ENCODE measurements around the gene CYP24A1. TPM values are rescaled to one million over a fixed set of nuclear protein-coding genes. Genes with fewer than 3 reads are reported as not detected.

CYP24A1 gene
- total and polyA plus RNA-seq, 2 of the 13 experiments (the other 11 are each of a cell fraction or from before 2014, with no cell fraction given) = 9.4 to 32.7 TPM

DNA sequence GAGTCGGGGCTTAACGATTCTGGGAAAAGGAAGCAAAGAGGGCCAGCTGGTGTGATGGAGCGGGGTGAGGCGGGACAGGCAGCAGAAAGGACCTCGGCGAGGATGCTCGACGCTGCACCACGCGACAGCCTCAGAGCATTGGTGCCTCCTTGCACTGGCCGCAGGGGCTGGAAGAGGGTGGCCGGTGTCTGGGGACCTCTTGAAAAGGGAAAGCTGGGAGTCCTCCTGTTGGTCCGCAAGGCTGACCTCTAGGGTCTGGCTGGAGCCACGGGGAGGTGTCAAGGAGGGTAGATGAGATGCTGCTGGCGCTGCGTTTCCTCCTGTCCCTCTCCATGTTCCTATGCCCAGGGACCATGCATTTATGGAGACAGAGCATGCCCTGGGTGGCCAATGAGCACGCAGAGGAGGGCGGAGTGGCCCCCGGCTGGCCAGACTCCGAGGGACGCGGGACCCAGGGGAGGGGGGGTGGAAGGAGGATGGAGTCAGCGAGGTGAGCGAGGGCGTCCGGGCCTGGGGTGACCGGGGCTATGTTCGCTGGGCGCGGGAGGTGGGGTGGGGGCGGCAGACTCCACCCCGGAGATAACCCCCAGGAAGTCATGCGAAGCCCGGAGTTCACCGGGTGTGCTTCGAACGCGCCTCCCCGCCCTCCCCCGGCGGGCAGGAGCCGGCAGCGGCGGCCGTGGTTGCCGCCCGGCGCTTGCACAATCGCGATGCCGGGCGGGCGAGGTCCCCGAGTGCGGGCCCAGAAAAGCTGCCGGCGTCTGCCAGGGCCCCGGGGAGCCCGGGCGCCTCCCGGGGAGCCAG, at the start of gene CYP24A1 (continued):
- TF ChIP-seq, protein P1, sequence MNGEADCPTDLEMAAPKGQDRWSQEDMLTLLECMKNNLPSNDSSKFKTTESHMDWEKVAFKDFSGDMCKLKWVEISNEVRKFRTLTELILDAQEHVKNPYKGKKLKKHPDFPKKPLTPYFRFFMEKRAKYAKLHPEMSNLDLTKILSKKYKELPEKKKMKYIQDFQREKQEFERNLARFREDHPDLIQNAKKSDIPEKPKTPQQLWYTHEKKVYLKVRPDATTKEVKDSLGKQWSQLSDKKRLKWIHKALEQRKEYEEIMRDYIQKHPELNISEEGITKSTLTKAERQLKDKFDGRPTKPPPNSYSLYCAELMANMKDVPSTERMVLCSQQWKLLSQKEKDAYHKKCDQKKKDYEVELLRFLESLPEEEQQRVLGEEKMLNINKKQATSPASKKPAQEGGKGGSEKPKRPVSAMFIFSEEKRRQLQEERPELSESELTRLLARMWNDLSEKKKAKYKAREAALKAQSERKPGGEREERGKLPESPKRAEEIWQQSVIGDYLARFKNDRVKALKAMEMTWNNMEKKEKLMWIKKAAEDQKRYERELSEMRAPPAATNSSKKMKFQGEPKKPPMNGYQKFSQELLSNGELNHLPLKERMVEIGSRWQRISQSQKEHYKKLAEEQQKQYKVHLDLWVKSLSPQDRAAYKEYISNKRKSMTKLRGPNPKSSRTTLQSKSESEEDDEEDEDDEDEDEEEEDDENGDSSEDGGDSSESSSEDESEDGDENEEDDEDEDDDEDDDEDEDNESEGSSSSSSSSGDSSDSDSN (CRISPR knock-in tag; IDR thresholded peaks at IDR 0.05) = peak; percentile 61
- TF ChIP-seq, protein P2, sequence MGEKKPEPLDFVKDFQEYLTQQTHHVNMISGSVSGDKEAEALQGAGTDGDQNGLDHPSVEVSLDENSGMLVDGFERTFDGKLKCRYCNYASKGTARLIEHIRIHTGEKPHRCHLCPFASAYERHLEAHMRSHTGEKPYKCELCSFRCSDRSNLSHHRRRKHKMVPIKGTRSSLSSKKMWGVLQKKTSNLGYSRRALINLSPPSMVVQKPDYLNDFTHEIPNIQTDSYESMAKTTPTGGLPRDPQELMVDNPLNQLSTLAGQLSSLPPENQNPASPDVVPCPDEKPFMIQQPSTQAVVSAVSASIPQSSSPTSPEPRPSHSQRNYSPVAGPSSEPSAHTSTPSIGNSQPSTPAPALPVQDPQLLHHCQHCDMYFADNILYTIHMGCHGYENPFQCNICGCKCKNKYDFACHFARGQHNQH (CRISPR knock-in tag; IDR thresholded peaks at IDR 0.05) = peak; percentile 53; the same call in 1 of the 2 replicates
- TF ChIP-seq, protein P3, sequence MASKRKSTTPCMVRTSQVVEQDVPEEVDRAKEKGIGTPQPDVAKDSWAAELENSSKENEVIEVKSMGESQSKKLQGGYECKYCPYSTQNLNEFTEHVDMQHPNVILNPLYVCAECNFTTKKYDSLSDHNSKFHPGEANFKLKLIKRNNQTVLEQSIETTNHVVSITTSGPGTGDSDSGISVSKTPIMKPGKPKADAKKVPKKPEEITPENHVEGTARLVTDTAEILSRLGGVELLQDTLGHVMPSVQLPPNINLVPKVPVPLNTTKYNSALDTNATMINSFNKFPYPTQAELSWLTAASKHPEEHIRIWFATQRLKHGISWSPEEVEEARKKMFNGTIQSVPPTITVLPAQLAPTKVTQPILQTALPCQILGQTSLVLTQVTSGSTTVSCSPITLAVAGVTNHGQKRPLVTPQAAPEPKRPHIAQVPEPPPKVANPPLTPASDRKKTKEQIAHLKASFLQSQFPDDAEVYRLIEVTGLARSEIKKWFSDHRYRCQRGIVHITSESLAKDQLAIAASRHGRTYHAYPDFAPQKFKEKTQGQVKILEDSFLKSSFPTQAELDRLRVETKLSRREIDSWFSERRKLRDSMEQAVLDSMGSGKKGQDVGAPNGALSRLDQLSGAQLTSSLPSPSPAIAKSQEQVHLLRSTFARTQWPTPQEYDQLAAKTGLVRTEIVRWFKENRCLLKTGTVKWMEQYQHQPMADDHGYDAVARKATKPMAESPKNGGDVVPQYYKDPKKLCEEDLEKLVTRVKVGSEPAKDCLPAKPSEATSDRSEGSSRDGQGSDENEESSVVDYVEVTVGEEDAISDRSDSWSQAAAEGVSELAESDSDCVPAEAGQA (IDR thresholded peaks at IDR 0.05; ENCODE audit: low read depth) = no peak
- TF ChIP-seq, protein P3 (CRISPR knock-in tag; IDR thresholded peaks at IDR 0.05; ENCODE audit: borderline replicate concordance) = 0 out of 2 replicates have a peak, but pooled peaks have one; percentile 50
- TF ChIP-seq ZNF263 (CRISPR knock-in tag; IDR thresholded peaks at IDR 0.05) = 0 out of 2 replicates have a peak, but pooled peaks have one; percentile 24
- peak; percentile 87 for TF ChIP-seq CEBPB (IDR thresholded peaks at IDR 0.05; ENCODE audit: borderline replicate concordance, low read depth, low read length)
- 0 out of 2 replicates have a peak, but pooled peaks have one; percentile 37 for TF ChIP-seq NKX3-1 (CRISPR knock-in tag; IDR thresholded peaks at IDR 0.05)
- TF ChIP-seq TAF1 (CRISPR knock-in tag; IDR thresholded peaks at IDR 0.05) = peak; percentile 24; the same call in 1 of the 2 replicates
- peak; percentile 19; the same call in 1 of the 2 replicates for TF ChIP-seq ZBTB7B (CRISPR knock-in tag; IDR thresholded peaks at IDR 0.05)
- 0 out of 2 replicates have a peak, but pooled peaks have one; percentile 8 for TF ChIP-seq STAT5B (CRISPR knock-in tag; IDR thresholded peaks at IDR 0.05)
- TF ChIP-seq PCBP2 (optimal IDR thresholded peaks at IDR 0.05; ENCODE audit: low read depth, low read length, poor library complexity, severe bottlenecking) = no peak
- TF ChIP-seq, protein P4, sequence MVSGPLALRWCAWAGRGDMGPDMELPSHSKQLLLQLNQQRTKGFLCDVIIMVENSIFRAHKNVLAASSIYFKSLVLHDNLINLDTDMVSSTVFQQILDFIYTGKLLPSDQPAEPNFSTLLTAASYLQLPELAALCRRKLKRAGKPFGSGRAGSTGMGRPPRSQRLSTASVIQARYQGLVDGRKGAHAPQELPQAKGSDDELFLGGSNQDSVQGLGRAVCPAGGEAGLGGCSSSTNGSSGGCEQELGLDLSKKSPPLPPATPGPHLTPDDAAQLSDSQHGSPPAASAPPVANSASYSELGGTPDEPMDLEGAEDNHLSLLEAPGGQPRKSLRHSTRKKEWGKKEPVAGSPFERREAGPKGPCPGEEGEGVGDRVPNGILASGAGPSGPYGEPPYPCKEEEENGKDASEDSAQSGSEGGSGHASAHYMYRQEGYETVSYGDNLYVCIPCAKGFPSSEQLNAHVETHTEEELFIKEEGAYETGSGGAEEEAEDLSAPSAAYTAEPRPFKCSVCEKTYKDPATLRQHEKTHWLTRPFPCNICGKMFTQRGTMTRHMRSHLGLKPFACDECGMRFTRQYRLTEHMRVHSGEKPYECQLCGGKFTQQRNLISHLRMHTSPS (CRISPR knock-in tag; IDR thresholded peaks at IDR 0.05; ENCODE audit: low read depth) = 0 out of 2 replicates have a peak, but pooled peaks have one; percentile 32
- TF ChIP-seq ZNF264 (CRISPR knock-in tag; IDR thresholded peaks at IDR 0.05) = 0 out of 2 replicates have a peak, but pooled peaks have one; percentile 23
- peak; percentile 15 for TF ChIP-seq YY1 (IDR thresholded peaks at IDR 0.05; ENCODE audit: insufficient read depth, insufficient replicate concordance, low read depth, low read length)
- TF ChIP-seq, protein P5, sequence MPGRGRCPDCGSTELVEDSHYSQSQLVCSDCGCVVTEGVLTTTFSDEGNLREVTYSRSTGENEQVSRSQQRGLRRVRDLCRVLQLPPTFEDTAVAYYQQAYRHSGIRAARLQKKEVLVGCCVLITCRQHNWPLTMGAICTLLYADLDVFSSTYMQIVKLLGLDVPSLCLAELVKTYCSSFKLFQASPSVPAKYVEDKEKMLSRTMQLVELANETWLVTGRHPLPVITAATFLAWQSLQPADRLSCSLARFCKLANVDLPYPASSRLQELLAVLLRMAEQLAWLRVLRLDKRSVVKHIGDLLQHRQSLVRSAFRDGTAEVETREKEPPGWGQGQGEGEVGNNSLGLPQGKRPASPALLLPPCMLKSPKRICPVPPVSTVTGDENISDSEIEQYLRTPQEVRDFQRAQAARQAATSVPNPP (CRISPR knock-in tag; IDR thresholded peaks at IDR 0.05) = no peak
